H1 (cell line): Measurements from ENCODE around the gene GAD2. TPM values are rescaled to one million over a fixed set of nuclear protein-coding genes. Genes with fewer than 3 reads are reported as not detected.
"Not testable (repeated sequence)": the region's sequence is repeated elsewhere in the genome, so short reads cannot be mapped to it uniquely, and the experiment has no call there.

Experiments
- CTCF ChIA-PET: fragments of 300-600 bp; sonication (Branson Sonifier 250); formaldehyde crosslinking; loops from one replicate; lab custom pipeline; 2021; ENCODE audit not compliant: partially characterized antibody; lab: Charles Lee
- POLR2A ChIA-PET: fragments of 300-600 bp; sonication (Branson Sonifier 250); formaldehyde crosslinking; loops from one replicate; lab custom pipeline; 2021; ENCODE audit warnings: inconsistent platforms; ENCODE audit not compliant: partially characterized antibody; lab: Charles Lee
- DNase-seq, 2 experiments: peaks; one replicate each; pipeline versions ENCODE4 v3.0.0 to v3.0.0-alpha.2; 2010 to 2022; ENCODE audit warnings: low spot score in 2 of 2, low read depth in 1 of 2, mixed read lengths in 1 of 2
- FAIRE-seq: peaks from 2 replicates; lab custom pipeline; 2011; peaks lifted over from hg19 to GRCh38; lab: Jason Lieb, UNC
- H2AFZ ChIP-seq: 2 replicates; pipeline ENCODE4 v1.8.1; 2012; ENCODE audit warnings: low read length, inconsistent platforms
- H2AK5ac ChIP-seq: 2 replicates; pipeline ENCODE4 v1.6.1; 2013; ENCODE audit warnings: low read depth, low read length
- H2BK120ac ChIP-seq: replicated peaks from 2 replicates; pipeline ENCODE3; 2013; ENCODE audit warnings: low read depth, low read length, inconsistent platforms
- H2BK12ac ChIP-seq: 2 replicates; pipeline ENCODE4 v1.6.1; 2013; ENCODE audit warnings: low read depth, low read length
- H2BK15ac ChIP-seq: 2 replicates; pipeline ENCODE4 v1.6.1; 2013; ENCODE audit warnings: low read length
- H2BK20ac ChIP-seq: 2 replicates; pipeline ENCODE4 v1.6.1; 2013; ENCODE audit warnings: low read length
- H2BK5ac ChIP-seq: 2 replicates; pipeline ENCODE4 v1.6.1; 2013; ENCODE audit warnings: low read depth, low read length
- H3K14ac ChIP-seq: 2 replicates; pipeline ENCODE4 v1.6.1; 2013; ENCODE audit warnings: inconsistent platforms; ENCODE audit not compliant: insufficient read length
- H3K18ac ChIP-seq: 2 replicates; pipeline ENCODE4 v1.6.1; 2013; ENCODE audit warnings: low read length; ENCODE audit errors: extremely low read depth
- H3K23ac ChIP-seq: 2 replicates; pipeline ENCODE4 v1.6.1; 2013; ENCODE audit warnings: inconsistent platforms; ENCODE audit not compliant: insufficient read length
- H3K23me2 ChIP-seq: 2 replicates; pipeline ENCODE4 v1.6.1; 2013; ENCODE audit warnings: low read depth, low read length
- H3K27ac ChIP-seq: 2 replicates; pipeline ENCODE4 v1.6.1; 2011; ENCODE audit warnings: low read depth, low read length, inconsistent platforms
- H3K27me3 ChIP-seq, 4 experiments: replicated peaks in 1 of 4; 1 replicate in 1 of 4; 2 replicates in 3 of 4; pipeline versions ENCODE4 v1.6.1 to v1.8.1; 2011 to 2013; ENCODE audit warnings: low read length in 3 of 4, mild to moderate bottlenecking in 3 of 4, inconsistent platforms in 2 of 4, mixed read lengths in 2 of 4, moderate library complexity in 1 of 4; ENCODE audit not compliant: control insufficient read depth in 3 of 4, insufficient read depth in 3 of 4; ENCODE audit errors: extremely low read depth in 1 of 4
- H3K36me3 ChIP-seq, 4 experiments: 2 replicates each; pipeline versions ENCODE4 v1.6.1 to v1.8.1; 2011 to 2013; ENCODE audit warnings: mild to moderate bottlenecking in 4 of 4, low read length in 3 of 4, moderate library complexity in 2 of 4, control low read depth in 1 of 4, inconsistent platforms in 1 of 4; ENCODE audit not compliant: insufficient read depth in 4 of 4, control insufficient read depth in 2 of 4
- H3K4ac ChIP-seq: replicated peaks from 2 replicates; pipeline ENCODE3; 2013; ENCODE audit warnings: low read length, low read depth, mixed read lengths, inconsistent platforms; ENCODE audit not compliant: insufficient read length
- H3K4me1 ChIP-seq, 4 experiments: replicated peaks in 1 of 4; 1 replicate in 1 of 4; 2 replicates in 3 of 4; pipeline versions ENCODE4 v1.6.1 to v1.8.1; 2011 to 2013; ENCODE audit warnings: low read length in 3 of 4, inconsistent platforms in 2 of 4, mixed read lengths in 1 of 4; ENCODE audit not compliant: insufficient read depth in 4 of 4, control insufficient read depth in 3 of 4
- H3K4me2 ChIP-seq, 2 experiments: 2 replicates each; pipeline versions ENCODE4 v1.6.1 to v1.8.1; 2011 to 2013; ENCODE audit warnings: low read depth in 2 of 2, low read length in 2 of 2, control low read depth in 1 of 2, inconsistent platforms in 1 of 2, mild to moderate bottlenecking in 1 of 2; ENCODE audit not compliant: insufficient read depth in 1 of 2
- H3K4me3 ChIP-seq, 4 experiments: fragments of 200-600, 300-600 bp in 1 of 4; sonication (generic), shearing (Covaris generic), sonication (Bioruptor Twin) in 1 of 4; 2 replicates each; pipeline versions ENCODE4 v1.5.1 to v1.8.1; 2011 to 2016; ENCODE audit warnings: low read length in 4 of 4, low read depth in 3 of 4, control low read depth in 2 of 4, inconsistent platforms in 2 of 4, mild to moderate bottlenecking in 2 of 4, mixed read lengths in 1 of 4, moderate library complexity in 1 of 4; ENCODE audit not compliant: insufficient read depth in 2 of 4; ENCODE audit errors: extremely low read depth in 1 of 4
- H3K56ac ChIP-seq: replicated peaks from 2 replicates; pipeline ENCODE3; 2013; ENCODE audit warnings: low read depth, mild to moderate bottlenecking, mixed read lengths, low read length, inconsistent platforms; ENCODE audit not compliant: insufficient read length
- H3K79me1 ChIP-seq: 2 replicates; pipeline ENCODE4 v1.6.1; 2013; ENCODE audit warnings: low read depth, low read length, control low read depth
- H3K79me2 ChIP-seq, 2 experiments: 2 replicates each; pipeline versions ENCODE4 v1.6.1 to v1.8.1; 2012 to 2013; ENCODE audit warnings: low read length in 2 of 2, mild to moderate bottlenecking in 2 of 2, inconsistent platforms in 1 of 2; ENCODE audit not compliant: insufficient read depth in 2 of 2, control insufficient read depth in 1 of 2
- H3K9ac ChIP-seq, 4 experiments: replicated peaks in 1 of 4; 1 replicate in 1 of 4; 2 replicates in 3 of 4; pipeline versions ENCODE4 v1.6.1 to v1.8.1; 2011 to 2013; ENCODE audit warnings: low read depth in 3 of 4, low read length in 3 of 4, control low read depth in 2 of 4, mild to moderate bottlenecking in 2 of 4, moderate library complexity in 2 of 4, inconsistent platforms in 1 of 4; ENCODE audit errors: extremely low read depth in 1 of 4
- H3K9me3 ChIP-seq, 2 experiments: 2 replicates each; pipeline versions ENCODE4 v1.6.1 to v1.8.1; 2012 to 2013; ENCODE audit warnings: mild to moderate bottlenecking in 2 of 2, moderate library complexity in 2 of 2, control low read depth in 1 of 2, inconsistent platforms in 1 of 2, low read depth in 1 of 2, low read length in 1 of 2, mixed read lengths in 1 of 2; ENCODE audit not compliant: insufficient read depth in 2 of 2
- H4K20me1 ChIP-seq, 2 experiments: replicated peaks in 1 of 2; 2 replicates each; pipeline versions ENCODE3 to v1.8.1; 2011 to 2013; ENCODE audit warnings: inconsistent platforms in 2 of 2, low read length in 2 of 2, mild to moderate bottlenecking in 1 of 2; ENCODE audit not compliant: insufficient read depth in 2 of 2, control insufficient read depth in 1 of 2
- H4K5ac ChIP-seq: 2 replicates; pipeline ENCODE4 v1.6.1; 2013; ENCODE audit warnings: low read length, low read depth, mixed read lengths, inconsistent platforms; ENCODE audit not compliant: insufficient read length
- H4K8ac ChIP-seq: 2 replicates; pipeline ENCODE4 v1.8.0; 2013; ENCODE audit warnings: mild to moderate bottlenecking, moderate library complexity, low read length, inconsistent platforms; ENCODE audit not compliant: insufficient read depth; ENCODE audit errors: extremely low read depth
- H4K91ac ChIP-seq: replicated peaks from 2 replicates; pipeline ENCODE3; 2013; ENCODE audit warnings: low read length, mixed read lengths, inconsistent platforms; ENCODE audit not compliant: insufficient read length
- WGBS, 2 experiments: shearing (Covaris generic) in 1 of 2; methylation state at CpG; one replicate each; pipeline versions ENCODE4 v1.1.6 to v1.1.7; 2013 to 2015; ENCODE audit warnings: low lambda C conversion rate in 2 of 2, mixed read lengths in 2 of 2, inconsistent platforms in 1 of 2, low coverage in 1 of 2, missing lambda C conversion rate in 1 of 2; ENCODE audit not compliant: insufficient replicate concordance in 2 of 2, insufficient coverage in 1 of 2, insufficient read length in 1 of 2; ENCODE audit errors: extremely low coverage in 1 of 2, missing lambda C conversion rate in 1 of 2; 5-methylcytosine and 5-hydroxymethylcytosine counted together
- polyA plus RNA-seq, 7 experiments: library from polyadenylated mRNA; depleted of rRNA in 3 of 7; stranded (reverse) in 5 of 7; unstranded in 2 of 7; fragments of >200 nt in 5 of 7; fragments of 200-250 nt in 2 of 7; gene quantifications; 1 replicate in 5 of 7; 2 replicates in 1 of 7; 4 replicates in 1 of 7; pipeline versions ENCODE4 v1.2.1 to v1.2.3, GENCODE V29; 2011 to 2013; ENCODE audit warnings: missing spikeins in 2 of 7, mixed read lengths in 2 of 7
- total RNA-seq: library from RNA; stranded (reverse); fragmentation: NEBNext Ultra II Directional; extraction: Animal tissue kit (Norgen Biotek cat#: 25700); gene quantifications from 2 replicates; pipeline ENCODE4 v1.2.1, GENCODE V29; 2021

The GAD2 gene
- total and polyA plus RNA-seq, 2 of the 8 experiments (the other 6 are each of a cell fraction or from before 2014, with no cell fraction given): 0.30 to 0.47 TPM

DNA sequence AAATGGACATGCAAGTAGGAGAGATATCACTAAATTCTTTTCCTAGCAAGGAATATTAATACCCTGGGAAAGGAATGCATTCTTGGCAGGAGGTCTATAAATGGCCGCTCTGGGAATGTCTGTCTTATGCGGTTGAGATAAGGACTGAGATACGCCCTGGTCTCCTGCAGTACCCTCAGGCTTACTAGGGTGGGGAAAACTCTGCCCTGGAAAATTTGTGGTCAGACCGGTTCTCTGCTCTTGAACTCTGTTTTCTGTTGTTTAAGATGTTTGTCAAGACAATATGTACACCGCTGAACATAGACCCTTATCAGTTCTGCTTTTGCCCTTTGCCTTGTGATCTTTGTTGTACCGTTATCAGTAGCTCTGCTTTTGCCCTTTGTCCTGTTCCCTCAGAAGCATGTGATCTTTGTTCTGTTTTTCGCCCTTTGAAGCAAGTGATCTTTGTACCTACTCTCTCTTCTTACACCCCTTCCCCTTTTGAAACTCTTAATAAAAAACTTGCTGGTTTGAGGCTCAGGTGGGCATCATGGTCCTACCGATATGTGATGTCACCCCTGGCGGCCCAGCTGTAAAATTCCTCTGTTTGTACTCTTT lies 132.3 kb downstream of the GAD2 start:
- H3K36me3 ChIP-seq, H3K14ac ChIP-seq, H3K9me3 ChIP-seq, H3K56ac ChIP-seq, H2BK5ac ChIP-seq, H3K79me1 ChIP-seq, H2AK5ac ChIP-seq, H3K23me2 ChIP-seq, H3K27me3 ChIP-seq, H3K79me2 ChIP-seq, H3K9ac ChIP-seq, H3K4me3 ChIP-seq, H2BK15ac ChIP-seq, H3K23ac ChIP-seq, POLR2A ChIA-PET, H3K27ac ChIP-seq, H2BK120ac ChIP-seq, H4K91ac ChIP-seq, DNase-seq, H2AFZ ChIP-seq, H4K5ac ChIP-seq, H2BK20ac ChIP-seq, H3K4me2 ChIP-seq, H4K20me1 ChIP-seq, H3K4ac ChIP-seq, H4K8ac ChIP-seq, H2BK12ac ChIP-seq, FAIRE-seq, H3K4me1 ChIP-seq, H3K18ac ChIP-seq: not testable (repeated sequence)
- WGBS, 2 experiments: 93% methylated on average over 9 of the region's 9 CpGs; no CpG with 5 or more reads in 1 of the 2 experiments
- CTCF ChIA-PET: interaction anchor here (1.5 kb wide), 1 partner anchor 13 kb away, joined by 4 read pairs; no protein-coding TSS in a partner anchor

Other genes starting within 250 kb of the GAD2 start
- gene APBB1IP, start 221.6 kb downstream of the GAD2 start, total RNA-seq: not detected in 2 replicates
- gene APBB1IP, start 221.6 kb downstream of the GAD2 start, polyA plus RNA-seq (2011; rRNA removed): 0.02 and 0.05 TPM in 2 replicates